Fibroblast of lung (primary cell): Measurements from ENCODE around the gene DNAH14. TPM values are rescaled to one million over a fixed set of nuclear protein-coding genes. Genes with fewer than 3 reads are reported as not detected.
"Not testable (repeated sequence)": the region's sequence is repeated elsewhere in the genome, so short reads cannot be mapped to it uniquely, and the experiment has no call there.

Experiments used
- DNase-seq, 2 donors: peaks; one replicate each; pipeline versions ENCODE4 v3.0.0 to v3.0.0-alpha.2; 2010; ENCODE audit warnings: low read depth in 2 of 2
- H2AFZ ChIP-seq: 2 replicates; pipeline ENCODE4 v1.5.1; 2012; ENCODE audit warnings: low read length, control low read depth, inconsistent platforms
- H3K27ac ChIP-seq: 2 replicates; pipeline ENCODE4 v1.5.1; 2011; ENCODE audit warnings: low read length, control low read depth; ENCODE audit not compliant: insufficient read depth
- H3K27me3 ChIP-seq: 2 replicates; pipeline ENCODE4 v1.5.1; 2011; ENCODE audit warnings: mild to moderate bottlenecking, low read length; ENCODE audit not compliant: control insufficient read depth, insufficient read depth
- H3K36me3 ChIP-seq: 2 replicates; pipeline ENCODE4 v1.5.1; 2011; ENCODE audit warnings: low read length; ENCODE audit not compliant: control insufficient read depth, insufficient read depth
- H3K4me1 ChIP-seq: 2 replicates; pipeline ENCODE4 v1.5.1; 2011; ENCODE audit warnings: low read length; ENCODE audit not compliant: control insufficient read depth, insufficient read depth; ENCODE audit errors: extremely low read depth
- H3K4me2 ChIP-seq: 2 replicates; pipeline ENCODE4 v1.5.1; 2011; ENCODE audit warnings: low read length, control low read depth; ENCODE audit not compliant: insufficient read depth; ENCODE audit errors: extremely low read depth
- H3K4me3 ChIP-seq, 4 experiments: fragments of 200-600 bp in 1 of 4; sonication (generic) in 1 of 4; replicated peaks in 1 of 4; 2 replicates each; pipeline ENCODE4 v1.5.1; 2011 to 2016; ENCODE audit warnings: low read length in 4 of 4, low read depth in 3 of 4, mild to moderate bottlenecking in 3 of 4, control low read depth in 2 of 4, inconsistent platforms in 1 of 4, mixed read lengths in 1 of 4; ENCODE audit not compliant: insufficient read depth in 1 of 4; ENCODE audit errors: control extremely low read depth in 1 of 4
- H3K79me2 ChIP-seq: 2 replicates; pipeline ENCODE4 v1.5.1; 2012; ENCODE audit warnings: mild to moderate bottlenecking, low read length, inconsistent platforms; ENCODE audit not compliant: control insufficient read depth, insufficient read depth
- H3K9ac ChIP-seq: 2 replicates; pipeline ENCODE4 v1.5.1; 2011; ENCODE audit warnings: mild to moderate bottlenecking, low read length, control low read depth; ENCODE audit not compliant: insufficient read depth
- H3K9me3 ChIP-seq: 2 replicates; pipeline ENCODE4 v1.5.1; 2012; ENCODE audit warnings: low read depth, low read length; ENCODE audit not compliant: control insufficient read depth, insufficient read depth
- H4K20me1 ChIP-seq: 2 replicates; pipeline ENCODE4 v1.5.1; 2011; ENCODE audit warnings: low read length; ENCODE audit not compliant: control insufficient read depth, insufficient read depth; ENCODE audit errors: extremely low read depth
- EZH2 ChIP-seq: IDR thresholded peaks from 2 replicates; pipeline ENCODE4 v1.5.1; 2012; ENCODE audit warnings: low read length, control low read depth, mild to moderate bottlenecking; ENCODE audit errors: missing control alignments
- polyA plus RNA-seq, 2 donors: library from polyadenylated mRNA; depleted of rRNA in 1 of 2; stranded (reverse) in 1 of 2; unstranded in 1 of 2; fragments of >200 nt; gene quantifications; 2 replicates each; pipeline ENCODE4 v1.2.1, GENCODE V29; 2011 to 2012; ENCODE audit warnings: missing spikeins in 1 of 2
- total RNA-seq: library from RNA; depleted of rRNA; stranded (reverse); fragments of >200 nt; gene quantifications from 2 replicates; pipeline ENCODE4 v1.2.1, GENCODE V29; 2014
- TF ChIP-seq, protein P1 (sequence below), 2 donors: IDR thresholded peaks in 1 of 2; conservative IDR thresholded peaks in 1 of 2; 1 replicate in 1 of 2; 2 replicates in 1 of 2; pipeline ENCODE4 v1.5.1; 2011 to 2012; ENCODE audit warnings: low read length in 2 of 2, control low read depth in 1 of 2, inconsistent platforms in 1 of 2, low read depth in 1 of 2, mild to moderate bottlenecking in 1 of 2

Gene DNAH14
- total and polyA plus RNA-seq, 2 donors (not counting 1 experiment from before 2014, with no cell fraction given): 5.4 to 19.7 TPM

DNA sequence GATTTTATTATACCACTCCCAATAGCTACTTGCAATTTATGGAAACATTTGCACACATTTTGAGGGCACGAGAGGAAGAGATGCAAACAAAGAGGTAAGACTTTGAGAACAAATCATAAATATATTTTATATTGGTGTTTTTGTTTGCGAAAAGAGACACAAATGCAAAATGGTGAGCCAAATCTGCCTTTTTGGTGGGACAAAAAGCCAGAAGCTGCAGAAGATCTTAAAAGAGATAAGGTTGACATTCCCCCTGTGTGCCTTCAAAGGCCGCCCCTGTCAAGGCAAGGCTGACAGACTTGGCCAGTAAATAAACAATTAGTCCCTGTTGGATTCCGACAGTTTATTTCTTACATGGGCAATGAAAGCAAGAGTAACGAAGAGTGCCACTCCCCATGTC, 375.5 kb downstream of the DNAH14 start:
- Histone ChIP-seq H3K4me1 (no peaks in the 10 kb centered on the region), H3K4me3 (no peak overlapping the region), H3K9ac (no peak overlapping the region), H3K36me3 (no peaks in the 10 kb centered on the region), H3K27me3 (no peaks in the 10 kb centered on the region), H3K27ac (no peak overlapping the region), H3K9me3 (no peaks in the 10 kb centered on the region), H2AFZ (no peak overlapping the region), H3K4me2 (no peak overlapping the region), H4K20me1 (no peaks in the 10 kb centered on the region), H3K79me2 (no peaks in the 10 kb centered on the region)
- no peak for DNase-seq
- no peak for TF ChIP-seq EZH2
- TF ChIP-seq, protein P1, sequence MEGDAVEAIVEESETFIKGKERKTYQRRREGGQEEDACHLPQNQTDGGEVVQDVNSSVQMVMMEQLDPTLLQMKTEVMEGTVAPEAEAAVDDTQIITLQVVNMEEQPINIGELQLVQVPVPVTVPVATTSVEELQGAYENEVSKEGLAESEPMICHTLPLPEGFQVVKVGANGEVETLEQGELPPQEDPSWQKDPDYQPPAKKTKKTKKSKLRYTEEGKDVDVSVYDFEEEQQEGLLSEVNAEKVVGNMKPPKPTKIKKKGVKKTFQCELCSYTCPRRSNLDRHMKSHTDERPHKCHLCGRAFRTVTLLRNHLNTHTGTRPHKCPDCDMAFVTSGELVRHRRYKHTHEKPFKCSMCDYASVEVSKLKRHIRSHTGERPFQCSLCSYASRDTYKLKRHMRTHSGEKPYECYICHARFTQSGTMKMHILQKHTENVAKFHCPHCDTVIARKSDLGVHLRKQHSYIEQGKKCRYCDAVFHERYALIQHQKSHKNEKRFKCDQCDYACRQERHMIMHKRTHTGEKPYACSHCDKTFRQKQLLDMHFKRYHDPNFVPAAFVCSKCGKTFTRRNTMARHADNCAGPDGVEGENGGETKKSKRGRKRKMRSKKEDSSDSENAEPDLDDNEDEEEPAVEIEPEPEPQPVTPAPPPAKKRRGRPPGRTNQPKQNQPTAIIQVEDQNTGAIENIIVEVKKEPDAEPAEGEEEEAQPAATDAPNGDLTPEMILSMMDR (conservative IDR thresholded peaks at IDR 0.05 in 1 of 2, IDR thresholded peaks at IDR 0.05 in 1 of 2; ENCODE audit: low read depth in 1 of 2, low read length in 2 of 2): no peak

DNA sequence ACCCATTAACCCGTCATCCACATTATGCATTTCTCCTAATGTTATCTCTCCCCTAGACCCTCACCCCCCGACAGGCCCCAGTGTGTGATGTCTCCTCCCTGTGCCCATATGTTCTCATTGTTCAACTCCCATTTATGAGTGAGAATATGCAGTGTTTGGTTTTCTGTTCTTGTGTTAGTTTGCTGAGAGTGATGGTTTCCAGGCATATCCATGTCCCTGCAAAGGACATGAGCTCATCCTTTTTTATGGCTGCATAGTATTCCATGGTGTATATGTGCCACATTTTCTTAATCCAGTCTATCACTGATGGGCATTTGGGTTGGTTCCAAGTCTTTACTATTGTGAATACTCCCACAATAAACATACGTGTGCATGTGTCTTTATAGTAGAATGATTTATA, 381.1 kb downstream of the DNAH14 start:
- H3K4me3 ChIP-seq, H3K79me2 ChIP-seq, DNase-seq, H3K9ac ChIP-seq, H3K36me3 ChIP-seq, H3K27me3 ChIP-seq, H4K20me1 ChIP-seq, H3K4me2 ChIP-seq, H3K4me1 ChIP-seq, H2AFZ ChIP-seq, H3K9me3 ChIP-seq, H3K27ac ChIP-seq: not testable (repeated sequence)

DNA sequence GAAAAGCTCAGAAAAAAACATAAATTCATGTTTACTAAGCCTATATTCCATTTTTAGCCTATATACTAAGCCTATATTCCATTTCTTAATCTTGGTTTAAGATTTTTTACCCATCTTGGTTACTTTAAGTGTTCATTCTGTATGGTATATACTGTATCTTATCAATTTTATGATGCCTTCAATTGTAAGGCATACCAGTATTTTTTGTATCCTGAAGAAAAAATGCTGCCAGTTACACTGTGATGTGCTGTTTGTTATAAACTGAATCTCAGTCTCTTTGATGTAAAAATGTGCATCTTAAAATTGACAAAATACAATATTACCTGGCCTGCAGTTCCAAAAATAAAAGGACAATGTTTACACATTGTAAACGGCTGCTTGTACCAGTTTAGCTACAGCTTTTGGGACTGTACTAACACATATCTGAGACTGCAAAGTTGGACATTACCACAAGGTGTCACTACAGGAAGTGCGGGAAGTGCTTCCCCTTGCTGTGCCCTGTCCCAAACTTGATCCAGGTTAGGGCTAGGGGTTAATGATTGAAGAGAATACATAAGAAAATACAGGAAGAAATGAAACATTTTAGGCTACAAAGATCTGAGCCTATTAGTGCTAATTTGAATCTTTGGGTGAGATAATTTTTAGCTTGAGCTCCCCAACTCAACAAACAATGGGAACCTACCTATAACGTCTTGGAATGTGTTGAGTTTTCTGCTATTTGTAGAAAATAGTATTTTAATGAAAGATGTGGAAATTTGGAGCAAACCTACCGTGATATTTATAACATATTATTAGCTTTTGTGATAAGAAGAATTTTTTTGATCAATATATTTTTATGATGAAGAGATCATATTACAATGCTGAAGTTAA, 389.5 kb downstream of the DNAH14 start:
- H3K9ac ChIP-seq: no peak overlapping the region
- TF ChIP-seq EZH2: no peak
- TF ChIP-seq, protein P1 (conservative IDR thresholded peaks at IDR 0.05 in 1 of 2, IDR thresholded peaks at IDR 0.05 in 1 of 2; ENCODE audit: low read depth in 1 of 2, low read length in 2 of 2): peak; percentile 75 to 86
- no peaks in the 10 kb centered on the region for H3K36me3 ChIP-seq
- no peak overlapping the region for H2AFZ ChIP-seq
- H3K4me2 ChIP-seq: no peak overlapping the region
- H4K20me1 ChIP-seq: no peaks in the 10 kb centered on the region
- H3K27ac ChIP-seq: no peak overlapping the region
- DNase-seq: peak; percentile 36 to 54
- H3K79me2 ChIP-seq: no peaks in the 10 kb centered on the region
- no peaks in the 10 kb centered on the region for H3K27me3 ChIP-seq
- H3K4me1 ChIP-seq: no peaks in the 10 kb centered on the region
- no peaks in the 10 kb centered on the region for H3K9me3 ChIP-seq
- H3K4me3 ChIP-seq: no peak overlapping the region
